22Rv1 (cell line): ENCODE results near the gene COL4A2.

Experiments
- H3K27ac ChIP-seq: fragments of 450-650 bp; 2 replicates; pipeline ENCODE4 v1.5.1; 2017
- ZFX ChIP-seq: fragments of 450-650 bp; IDR thresholded peaks from 2 replicates; pipeline ENCODE4 v1.6.1; 2017; ENCODE audit warnings: antibody characterized with exemption, borderline replicate concordance
- TF ChIP-seq, protein P1 (sequence below): fragments of 450-650 bp; IDR thresholded peaks from 2 replicates; pipeline ENCODE4 v1.5.1; 2017; ENCODE audit warnings: mild to moderate bottlenecking

Gene COL4A2

DNA sequence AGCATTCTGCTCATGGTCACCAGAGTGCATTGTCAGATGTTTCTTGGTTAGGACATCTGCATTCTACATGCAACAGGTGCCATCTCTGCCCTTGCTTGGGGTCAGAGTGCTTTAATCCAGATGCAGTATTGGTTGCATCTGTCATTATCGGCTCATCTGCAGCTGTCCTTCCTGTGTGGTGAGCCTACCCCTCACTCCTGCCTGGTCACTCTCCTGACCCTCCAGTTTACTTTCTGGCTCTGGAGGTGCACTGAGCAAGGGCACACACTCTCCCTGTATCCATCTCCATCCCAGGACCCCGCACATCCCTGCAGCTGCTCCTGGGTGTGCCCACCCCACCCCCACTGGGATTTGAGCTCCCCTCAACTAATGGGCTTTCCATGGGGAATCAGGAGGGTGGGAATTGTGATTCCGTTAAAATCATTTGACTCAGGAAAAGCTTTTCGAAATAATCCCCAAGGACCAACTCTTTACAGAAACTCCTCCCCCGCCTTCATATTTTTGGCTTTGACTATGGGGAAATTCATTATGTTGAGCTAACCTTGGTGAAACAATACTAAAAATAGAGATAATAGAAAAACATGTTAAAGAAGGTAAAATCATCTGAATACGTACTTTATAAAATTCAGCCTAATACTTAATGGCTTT is 70.2 kb downstream of the COL4A2 start:
- H3K27ac ChIP-seq, result no peak overlapping the region

DNA sequence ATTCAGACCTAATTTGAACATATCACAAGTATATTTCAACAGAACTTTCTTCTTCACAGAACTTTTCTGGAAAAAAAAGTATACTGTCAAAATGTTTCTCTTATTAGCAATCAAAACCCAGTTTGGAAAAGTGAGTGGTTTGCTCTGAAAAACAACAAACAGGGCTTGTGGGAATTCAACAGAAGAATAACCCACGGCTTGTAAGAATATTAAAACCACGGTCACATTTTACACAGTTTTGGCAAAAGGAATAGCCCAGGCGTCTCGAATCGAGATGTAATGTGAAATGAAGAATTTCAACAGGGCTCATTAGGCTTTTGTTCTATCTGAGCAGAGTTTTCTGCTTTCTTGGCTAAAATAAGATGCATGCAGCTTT is 70.7 kb downstream of the COL4A2 start:
- no peak for TF ChIP-seq ZFX
- TF ChIP-seq, protein P1, sequence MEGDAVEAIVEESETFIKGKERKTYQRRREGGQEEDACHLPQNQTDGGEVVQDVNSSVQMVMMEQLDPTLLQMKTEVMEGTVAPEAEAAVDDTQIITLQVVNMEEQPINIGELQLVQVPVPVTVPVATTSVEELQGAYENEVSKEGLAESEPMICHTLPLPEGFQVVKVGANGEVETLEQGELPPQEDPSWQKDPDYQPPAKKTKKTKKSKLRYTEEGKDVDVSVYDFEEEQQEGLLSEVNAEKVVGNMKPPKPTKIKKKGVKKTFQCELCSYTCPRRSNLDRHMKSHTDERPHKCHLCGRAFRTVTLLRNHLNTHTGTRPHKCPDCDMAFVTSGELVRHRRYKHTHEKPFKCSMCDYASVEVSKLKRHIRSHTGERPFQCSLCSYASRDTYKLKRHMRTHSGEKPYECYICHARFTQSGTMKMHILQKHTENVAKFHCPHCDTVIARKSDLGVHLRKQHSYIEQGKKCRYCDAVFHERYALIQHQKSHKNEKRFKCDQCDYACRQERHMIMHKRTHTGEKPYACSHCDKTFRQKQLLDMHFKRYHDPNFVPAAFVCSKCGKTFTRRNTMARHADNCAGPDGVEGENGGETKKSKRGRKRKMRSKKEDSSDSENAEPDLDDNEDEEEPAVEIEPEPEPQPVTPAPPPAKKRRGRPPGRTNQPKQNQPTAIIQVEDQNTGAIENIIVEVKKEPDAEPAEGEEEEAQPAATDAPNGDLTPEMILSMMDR, result no peak
- no peak overlapping the region for H3K27ac ChIP-seq

More for the DNA sequence above, 70.2 kb downstream of the COL4A2 start:
- TF ChIP-seq, protein P1, result no peak
- TF ChIP-seq ZFX, result no peak

DNA sequence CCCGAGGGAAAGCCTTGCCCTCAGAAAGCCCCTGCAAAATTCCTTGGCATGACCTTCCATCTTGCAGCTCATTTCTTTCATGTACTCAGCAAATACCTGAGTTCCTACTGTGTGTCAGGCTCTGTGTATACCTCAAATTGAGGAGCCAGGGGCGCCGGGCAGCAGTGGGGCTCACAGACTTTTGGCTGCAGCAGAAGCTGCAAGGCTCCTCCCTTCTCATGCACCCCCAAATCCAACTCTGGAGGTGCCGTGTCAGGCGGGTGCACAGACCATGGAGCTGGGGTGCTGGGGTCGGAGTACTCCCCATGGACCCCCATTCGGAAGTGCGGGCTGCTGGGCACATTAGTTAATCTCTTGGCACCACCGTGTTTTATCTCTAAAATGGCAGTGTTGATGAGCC is 72.3 kb downstream of the COL4A2 start:
- no peak for TF ChIP-seq ZFX
- TF ChIP-seq, protein P1, result no peak
- no peak overlapping the region for H3K27ac ChIP-seq

DNA sequence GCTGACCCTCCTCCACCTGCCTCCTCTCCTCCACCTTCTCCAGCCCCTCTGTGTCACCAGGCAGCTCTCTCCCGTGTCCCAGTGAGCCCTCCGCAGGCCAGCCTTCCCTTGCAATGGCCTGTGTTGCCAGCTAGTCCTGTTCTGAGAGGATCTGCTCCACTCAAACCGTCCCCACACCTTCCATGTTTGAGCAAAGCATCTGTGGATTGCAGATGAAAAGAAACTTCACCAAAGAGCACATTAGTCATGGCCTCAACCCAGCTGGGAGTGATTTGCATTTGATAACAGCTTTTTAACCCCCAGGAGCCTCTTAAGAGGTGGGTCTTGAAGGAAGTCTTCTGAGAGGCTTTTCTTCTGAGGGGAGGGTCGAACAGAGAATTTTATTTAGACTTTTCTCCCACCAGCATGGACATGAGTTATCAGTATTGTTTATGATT is 72.8 kb downstream of the COL4A2 start:
- no peak overlapping the region for H3K27ac ChIP-seq
- no peak for TF ChIP-seq ZFX

DNA sequence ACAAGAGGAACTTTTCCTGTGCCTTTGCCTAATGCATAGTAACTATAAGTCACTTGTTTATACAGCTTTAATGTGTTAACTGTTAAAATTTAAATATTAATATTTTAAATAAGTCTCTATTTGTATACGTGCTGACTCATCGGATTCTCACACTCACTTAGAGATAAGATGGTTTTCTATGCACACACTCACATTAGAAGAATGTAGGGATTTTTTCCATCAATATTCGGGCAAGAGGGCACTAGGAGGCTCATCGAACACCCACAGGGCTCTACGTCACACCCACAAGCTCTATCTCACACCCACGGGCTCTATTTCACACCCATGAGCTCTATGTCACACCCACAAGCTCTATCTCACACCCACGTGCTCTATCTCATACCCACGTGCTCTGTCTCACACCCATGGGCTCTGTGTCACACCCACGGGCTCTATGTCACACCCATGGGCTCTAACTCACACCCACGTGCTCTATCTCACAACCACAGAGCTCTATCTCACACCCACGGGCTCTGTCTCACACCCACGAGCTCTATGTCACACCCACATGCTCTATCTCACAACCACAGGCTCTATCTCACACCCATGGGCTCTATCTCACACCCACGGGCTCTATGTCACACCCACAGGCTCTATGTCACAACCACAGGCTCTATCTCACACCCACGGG is 73.4 kb downstream of the COL4A2 start:
- no peak overlapping the region for H3K27ac ChIP-seq
- TF ChIP-seq ZFX, result no peak
- TF ChIP-seq, protein P1, result no peak

DNA sequence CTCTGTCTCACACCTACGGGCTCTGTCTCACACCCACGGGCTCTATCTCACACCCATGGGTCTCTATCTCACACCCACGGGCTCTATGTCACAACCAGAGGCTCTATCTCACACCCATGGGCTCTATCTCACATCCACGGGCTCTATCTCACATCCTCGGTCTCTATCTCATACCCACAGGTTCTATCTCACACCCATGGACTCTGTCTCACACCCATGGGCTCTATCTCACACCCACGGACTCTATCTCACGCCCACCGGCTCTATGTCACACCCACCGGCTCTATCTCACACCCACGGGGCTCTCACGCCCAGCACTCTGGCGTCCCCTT is 73.9 kb downstream of the COL4A2 start:
- no peak overlapping the region for H3K27ac ChIP-seq

DNA sequence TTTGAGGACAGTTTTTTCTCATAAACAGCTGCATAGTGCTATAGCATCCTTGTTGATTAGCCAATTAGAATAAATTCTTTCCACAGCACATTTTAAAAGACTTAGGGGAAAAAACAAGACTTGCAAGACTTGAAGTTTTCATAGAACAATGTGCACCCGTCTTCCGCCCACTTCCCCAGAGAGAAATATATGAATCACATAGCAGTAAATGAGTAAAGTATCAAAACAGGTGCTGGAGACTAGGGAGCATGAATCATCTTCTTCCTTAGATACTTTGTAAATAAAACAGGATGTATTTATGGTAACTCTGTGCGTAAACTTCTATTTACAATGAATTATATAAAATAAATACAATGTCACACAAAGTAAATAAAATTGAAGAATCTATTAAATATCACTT is 75.1 kb downstream of the COL4A2 start:
- TF ChIP-seq ZFX, result no peak
- TF ChIP-seq, protein P1, result no peak
- H3K27ac ChIP-seq, result no peak overlapping the region

More for the DNA sequence above, 73.9 kb downstream of the COL4A2 start:
- TF ChIP-seq ZFX, result no peak
- TF ChIP-seq, protein P1, result no peak
